Sigmoid colon (tissue), 7 donors: ENCODE data around the gene FAM151B. TPM values are rescaled to one million over a fixed set of nuclear protein-coding genes. Genes with fewer than 3 reads are reported as not detected.

Experiments
- DNase-seq: peaks from one replicate; pipeline ENCODE4 v3.0.0-alpha.2; 2019
- H3K27ac ChIP-seq, 4 donors: fragments of 200-600 bp; sonication (generic); one replicate each; pipeline ENCODE4 v1.5.1; 2016 to 2019; ENCODE audit warnings: mild to moderate bottlenecking in 1 of 4
- H3K27me3 ChIP-seq, 3 donors: fragments of 200-600 bp; sonication (generic); one replicate each; pipeline ENCODE4 v1.5.1; 2019; ENCODE audit warnings: mild to moderate bottlenecking in 1 of 3
- H3K36me3 ChIP-seq, 4 donors: fragments of 200-600 bp; sonication (generic); one replicate each; pipeline ENCODE4 v1.5.1; 2016 to 2019
- H3K4me1 ChIP-seq, 4 donors: fragments of 200-600 bp; sonication (generic); one replicate each; pipeline ENCODE4 v1.5.1; 2017 to 2019
- H3K4me3 ChIP-seq, 4 donors: fragments of 200-600 bp; sonication (generic); one replicate each; pipeline ENCODE4 v1.5.1; 2017 to 2019; ENCODE audit warnings: mild to moderate bottlenecking in 2 of 4, moderate library complexity in 1 of 4
- H3K9me3 ChIP-seq, 4 donors: fragments of 200-600 bp in 3 of 4; sonication (generic) in 3 of 4; one replicate each; pipeline versions ENCODE4 v1.5.1 to v1.6.1; 2013 to 2019
- EP300 ChIP-seq, 4 donors: sonication (generic); formaldehyde crosslinking; IDR thresholded peaks; one replicate each; pipeline ENCODE4 v1.6.1; 2017; ENCODE audit warnings: antibody characterized with exemption in 4 of 4
- POLR2A ChIP-seq, 2 donors: fragments of 450-650 bp; IDR thresholded peaks; one replicate each; pipeline ENCODE4 v1.6.1; 2016; ENCODE audit warnings: antibody characterized with exemption in 2 of 2, mild to moderate bottlenecking in 2 of 2, moderate library complexity in 2 of 2
- POLR2AphosphoS5 ChIP-seq, 4 donors: sonication (generic); formaldehyde crosslinking; IDR thresholded peaks; one replicate each; pipeline ENCODE4 v1.6.1; 2017; ENCODE audit warnings: antibody characterized with exemption in 4 of 4
- WGBS, 2 donors: extraction: QIAGEN DNeasy Blood & Tissue Kit; methylation state at CpG; one replicate each; pipeline ENCODE4 v1.1.7; 2013; 5-methylcytosine and 5-hydroxymethylcytosine counted together
- intact Hi-C: fragments of 100-400 bp; cut with DNase I; formaldehyde crosslinking; loops from one replicate; pipeline ENCODE4 v1.15.1; 2023
- polyA plus RNA-seq, 3 donors: library from polyadenylated mRNA; stranded (reverse); fragments of 200-250 nt; gene quantifications; one replicate each; pipeline ENCODE4 v1.2.3, GENCODE V29; 2013
- total RNA-seq, 4 donors: library from RNA; depleted of rRNA; stranded (reverse); fragments of >200 nt; gene quantifications; one replicate each; pipeline ENCODE4 v1.1.0, GENCODE V29; 2016
- TF ChIP-seq, protein P1 (sequence below), 4 experiments: fragments of 450-650 bp in 3 of 4; fragments of 200-600 bp in 1 of 4; IDR thresholded peaks; one replicate each; pipeline ENCODE4 v1.5.1; 2016 to 2019; ENCODE audit warnings: antibody characterized with exemption in 4 of 4, mild to moderate bottlenecking in 3 of 4, moderate library complexity in 2 of 4
- donor health status: healthy with polysubstance abuse.
- donor health status: Bipolar disorder and iron deficiency.
- donor health status: healthy.

Gene FAM151B
- total and polyA plus RNA-seq, 7 donors, result 0.46 to 3.3 (median 1.6) TPM

DNA sequence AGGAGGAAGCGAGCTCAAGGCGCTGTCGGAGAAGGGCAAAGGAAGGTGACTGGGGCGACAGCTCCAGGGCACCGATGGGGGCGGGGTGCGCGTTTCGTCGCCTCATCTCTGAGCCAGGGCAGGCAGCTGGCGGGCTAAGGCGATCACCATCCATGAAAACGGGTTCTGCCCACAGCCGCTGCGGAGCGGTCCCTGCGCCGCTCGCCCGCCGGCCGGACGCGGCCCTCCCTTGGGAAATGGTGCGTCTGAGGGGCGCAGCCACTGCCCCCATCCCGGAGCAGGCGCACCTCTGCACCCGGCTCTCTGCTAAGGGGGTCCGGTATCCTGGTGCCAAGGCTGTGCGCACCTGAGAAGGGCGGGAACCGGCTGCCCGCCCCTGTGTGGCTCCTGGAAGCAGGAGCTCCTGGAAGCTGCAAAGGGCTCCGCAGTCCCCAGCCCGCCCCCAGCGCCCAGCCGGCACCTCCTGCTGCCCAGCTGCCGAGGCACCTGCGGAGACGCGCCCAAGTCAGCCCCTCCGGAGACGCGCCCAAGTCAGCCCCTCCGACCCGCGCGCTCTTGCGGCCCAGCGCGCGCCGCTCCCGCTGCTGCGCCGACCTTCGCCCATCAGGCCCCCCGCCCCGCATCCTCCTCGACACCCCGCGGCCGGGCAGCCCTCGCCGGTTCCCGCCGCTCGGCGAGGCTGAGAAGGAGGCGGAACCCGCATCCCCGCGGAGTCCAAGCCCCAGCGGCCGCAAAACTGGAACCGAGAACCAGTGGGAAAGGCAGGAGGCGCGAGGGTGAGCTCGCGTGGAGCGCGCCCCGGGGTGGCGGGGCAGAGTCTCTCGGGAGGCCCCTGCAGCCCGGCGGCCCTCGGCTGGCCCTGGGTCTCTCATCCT lies 81.4 kb downstream of the FAM151B start:
- TF ChIP-seq, protein P1, sequence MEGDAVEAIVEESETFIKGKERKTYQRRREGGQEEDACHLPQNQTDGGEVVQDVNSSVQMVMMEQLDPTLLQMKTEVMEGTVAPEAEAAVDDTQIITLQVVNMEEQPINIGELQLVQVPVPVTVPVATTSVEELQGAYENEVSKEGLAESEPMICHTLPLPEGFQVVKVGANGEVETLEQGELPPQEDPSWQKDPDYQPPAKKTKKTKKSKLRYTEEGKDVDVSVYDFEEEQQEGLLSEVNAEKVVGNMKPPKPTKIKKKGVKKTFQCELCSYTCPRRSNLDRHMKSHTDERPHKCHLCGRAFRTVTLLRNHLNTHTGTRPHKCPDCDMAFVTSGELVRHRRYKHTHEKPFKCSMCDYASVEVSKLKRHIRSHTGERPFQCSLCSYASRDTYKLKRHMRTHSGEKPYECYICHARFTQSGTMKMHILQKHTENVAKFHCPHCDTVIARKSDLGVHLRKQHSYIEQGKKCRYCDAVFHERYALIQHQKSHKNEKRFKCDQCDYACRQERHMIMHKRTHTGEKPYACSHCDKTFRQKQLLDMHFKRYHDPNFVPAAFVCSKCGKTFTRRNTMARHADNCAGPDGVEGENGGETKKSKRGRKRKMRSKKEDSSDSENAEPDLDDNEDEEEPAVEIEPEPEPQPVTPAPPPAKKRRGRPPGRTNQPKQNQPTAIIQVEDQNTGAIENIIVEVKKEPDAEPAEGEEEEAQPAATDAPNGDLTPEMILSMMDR (IDR thresholded peaks at IDR 0.05), result no peak
- TF ChIP-seq POLR2AphosphoS5 (IDR thresholded peaks at IDR 0.05) (no peak), POLR2A (IDR thresholded peaks at IDR 0.05) (no peak), EP300 (IDR thresholded peaks at IDR 0.05) (no peak)
- Histone ChIP-seq H3K27me3 (peaks cover 5 to 46% (median 27%) of the 10 kb centered on the region in 3 donors), H3K4me3 (peak overlapping the region in 3 of 4 donors; percentile 17 to 32 (median 31)), H3K9me3 (no peaks in the 10 kb centered on the region), H3K27ac (no peak overlapping the region), H3K36me3 (no peaks in the 10 kb centered on the region), H3K4me1 (peaks cover 0 to 17% (median 16%) of the 10 kb centered on the region in 4 donors)
- 2 to 3% methylated on average over 89 of the region's 89 CpGs for whole genome bisulfite sequencing, 2 donors
- intact Hi-C loops, result no loop called here
- no peak for DNase-seq

DNA sequence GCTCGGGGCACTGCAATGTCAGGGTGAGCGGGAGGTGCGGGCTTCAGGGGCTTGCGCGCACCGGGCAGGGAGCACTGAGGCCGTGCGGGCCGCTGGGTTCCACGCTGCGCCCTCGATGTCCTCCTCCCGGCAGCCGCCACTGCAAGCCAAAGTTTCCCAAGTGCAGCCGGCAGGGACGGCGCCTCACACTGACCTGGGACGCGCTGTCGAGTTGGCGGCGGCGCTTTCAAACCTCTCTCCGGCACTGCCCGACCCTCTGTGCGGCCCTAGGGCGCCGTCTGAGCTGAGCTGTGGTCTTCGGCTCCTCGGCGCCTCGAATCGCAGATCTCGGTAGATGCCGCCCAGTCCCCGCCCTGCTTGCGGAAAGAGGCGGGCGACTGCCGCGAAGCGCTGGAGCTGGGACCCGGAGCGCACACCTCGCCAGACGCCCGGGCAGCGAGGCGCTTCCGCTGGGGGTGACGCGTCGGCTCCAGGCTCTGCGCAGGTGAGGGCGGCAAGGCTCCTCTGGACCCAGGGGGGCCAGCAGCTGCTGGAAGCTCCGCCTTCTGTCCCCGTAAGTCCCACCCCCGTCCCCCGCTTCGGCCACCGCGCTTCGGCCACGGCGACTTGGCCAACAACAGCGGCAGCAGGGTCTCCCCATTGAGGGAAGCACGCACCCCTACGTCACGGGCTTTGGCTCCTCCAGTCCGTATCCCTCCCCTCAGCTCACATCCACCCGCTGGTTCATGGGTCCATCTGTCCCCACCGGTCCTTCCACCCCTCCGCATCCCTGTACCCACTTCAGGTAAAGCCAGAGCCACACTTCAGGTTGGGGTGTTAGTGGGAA lies 82.3 kb downstream of the FAM151B start, which contains the start of gene ANKRD34B:
TSS of gene ANKRD34B (minus strand) at position 320 of the 826 bp plus-strand sequence. CDS start 10,261 bp downstream, outside the sequence.
- Histone ChIP-seq H3K9me3 (no peaks in the 10 kb centered on the region), H3K27me3 (peaks cover 5 to 52% (median 27%) of the 10 kb centered on the region in 3 donors), H3K4me3 (peak within 1 kb of the TSS in 3 of 4 donors; percentile 17 to 32 (median 31)), H3K4me1 (peaks cover 0 to 17% (median 16%) of the 10 kb centered on the region in 4 donors), H3K36me3 (no peaks in the 10 kb centered on the region), H3K27ac (no peak within 1 kb of the TSS)
- DNase-seq, result no peak
- TF ChIP-seq, protein P1 (IDR thresholded peaks at IDR 0.05), result no peak
- TF ChIP-seq POLR2A (IDR thresholded peaks at IDR 0.05), result no peak
- no peak for TF ChIP-seq EP300 (IDR thresholded peaks at IDR 0.05)
- TF ChIP-seq POLR2AphosphoS5 (IDR thresholded peaks at IDR 0.05), result no peak
- intact Hi-C loops, result no loop called here
- WGBS, 2 donors, result 3 to 5% methylated on average over 73 of the region's 73 CpGs

GRCh38 chr5:80573062-80573461 lies 85.2 kb downstream of the FAM151B start:
- Histone ChIP-seq H3K36me3 (no peaks in the 10 kb centered on the region), H3K27ac (no peak overlapping the region), H3K9me3 (no peaks in the 10 kb centered on the region), H3K27me3 (peaks cover 5 to 50% (median 27%) of the 10 kb centered on the region in 3 donors), H3K4me1 (peaks cover 0 to 17% (median 16%) of the 10 kb centered on the region in 4 donors), H3K4me3 (no peak overlapping the region)
- 71 to 80% methylated on average over 3 of the region's 3 CpGs for WGBS, 2 donors
- intact Hi-C loops, result no loop called here
- no peak for TF ChIP-seq POLR2AphosphoS5 (IDR thresholded peaks at IDR 0.05)
- TF ChIP-seq POLR2A (IDR thresholded peaks at IDR 0.05), result no peak
- no peak for TF ChIP-seq EP300 (IDR thresholded peaks at IDR 0.05)
- TF ChIP-seq, protein P1 (IDR thresholded peaks at IDR 0.05), result no peak
- no peak for DNase-seq

- H3K4me1 ChIP-seq, result no peaks in the 10 kb centered on the region
- no peak overlapping the region for H3K27ac ChIP-seq
- no peak for DNase-seq
- TF ChIP-seq EP300 (IDR thresholded peaks at IDR 0.05), result no peak
- TF ChIP-seq, protein P1 (IDR thresholded peaks at IDR 0.05), result no peak
- TF ChIP-seq POLR2A (IDR thresholded peaks at IDR 0.05), result no peak
- no peak for TF ChIP-seq POLR2AphosphoS5 (IDR thresholded peaks at IDR 0.05)
- peaks cover 0 to 18% (median under 1%) of the 10 kb centered on the region in 3 donors for H3K27me3 ChIP-seq
- H3K4me3 ChIP-seq, result no peak overlapping the region
- intact Hi-C loops, result no loop called here
- WGBS, 2 donors, result 83 to 85% methylated on average over 5 of the region's 5 CpGs
- no peaks in the 10 kb centered on the region for H3K9me3 ChIP-seq
- no peaks in the 10 kb centered on the region for H3K36me3 ChIP-seq
These were observed 88.5 kb downstream of the FAM151B start for GRCh38 chr5:80576383-80576782.
